ENCODE results near the gene GRM8. TPM values are rescaled to one million over a fixed set of nuclear protein-coding genes. Genes with fewer than 3 reads are reported as not detected.

GRM8 gene
- total RNA-seq, 1 experiment from 2014 or later = 0.40 TPM

GRCh38 chr7:126411032-126411820 is 841.5 kb downstream of the GRM8 start:
- DNase-seq = no peak
- no TSS peak for BruUV-seq (replicated peaks)
- TF ChIP-seq CTCF (IDR thresholded peaks at IDR 0.05; ENCODE audit: unreplicated experiment) = no peak
- peak overlapping the region; percentile 55 for H3K27ac Mint-ChIP-seq (ENCODE audit: unreplicated experiment)
- H3K4me1 Mint-ChIP-seq (ENCODE audit: low read depth, unreplicated experiment) = peaks cover 17% of the 10 kb centered on the region
- peak overlapping the region; percentile 65 for H3K4me3 Mint-ChIP-seq (ENCODE audit: low read depth, unreplicated experiment)
- no peaks in the 10 kb centered on the region for H3K27me3 Mint-ChIP-seq (ENCODE audit: unreplicated experiment)
- intact Hi-C loops (cut with micrococcal nuclease; ENCODE audit: unreplicated experiment) = no loop called here
- no peaks in the 10 kb centered on the region for H3K36me3 Mint-ChIP-seq (ENCODE audit: insufficient read depth, unreplicated experiment)
- CTCF ChIA-PET = no interaction called here
- H3K9me3 Mint-ChIP-seq (ENCODE audit: low read depth, unreplicated experiment) = no peaks in the 10 kb centered on the region

GRCh38 chr7:126403040-126403439 is 849.7 kb downstream of the GRM8 start:
- intact Hi-C loops (cut with micrococcal nuclease; ENCODE audit: unreplicated experiment) = no loop called here
- Mint-ChIP-seq H3K27me3 (ENCODE audit: unreplicated experiment) (no peaks in the 10 kb centered on the region), H3K4me1 (ENCODE audit: low read depth, unreplicated experiment) (no peaks in the 10 kb centered on the region), H3K27ac (ENCODE audit: unreplicated experiment) (no peak overlapping the region), H3K9me3 (ENCODE audit: low read depth, unreplicated experiment) (no peaks in the 10 kb centered on the region), H3K4me3 (ENCODE audit: low read depth, unreplicated experiment) (no peak overlapping the region), H3K36me3 (ENCODE audit: insufficient read depth, unreplicated experiment) (no peaks in the 10 kb centered on the region)
- CTCF ChIA-PET = no interaction called here
- BruUV-seq (replicated peaks) = no TSS peak
- no peak for DNase-seq
- no peak for TF ChIP-seq CTCF (IDR thresholded peaks at IDR 0.05; ENCODE audit: unreplicated experiment)

- Mint-ChIP-seq H3K36me3 (ENCODE audit: insufficient read depth, unreplicated experiment) (no peaks in the 10 kb centered on the region), H3K27ac (ENCODE audit: unreplicated experiment) (no peak overlapping the region), H3K27me3 (ENCODE audit: unreplicated experiment) (no peaks in the 10 kb centered on the region), H3K4me1 (ENCODE audit: low read depth, unreplicated experiment) (no peaks in the 10 kb centered on the region), H3K4me3 (ENCODE audit: low read depth, unreplicated experiment) (no peak overlapping the region), H3K9me3 (ENCODE audit: low read depth, unreplicated experiment) (no peaks in the 10 kb centered on the region)
- CTCF ChIA-PET = no interaction called here
- intact Hi-C loops (cut with micrococcal nuclease; ENCODE audit: unreplicated experiment) = no loop called here
- DNase-seq = no peak
- no peak for TF ChIP-seq CTCF (IDR thresholded peaks at IDR 0.05; ENCODE audit: unreplicated experiment)
- BruUV-seq (replicated peaks) = no TSS peak
Measured at GRCh38 chr7:126401918-126402317, 850.8 kb downstream of the GRM8 start.

GRCh38 chr7:126398851-126399529 is 853.8 kb downstream of the GRM8 start:
- H3K4me1 Mint-ChIP-seq (ENCODE audit: low read depth, unreplicated experiment) = no peaks in the 10 kb centered on the region
- no TSS peak for BruUV-seq (replicated peaks)
- no peak overlapping the region for H3K4me3 Mint-ChIP-seq (ENCODE audit: low read depth, unreplicated experiment)
- CTCF ChIA-PET = no interaction called here
- no peaks in the 10 kb centered on the region for H3K9me3 Mint-ChIP-seq (ENCODE audit: low read depth, unreplicated experiment)
- intact Hi-C loops (cut with micrococcal nuclease; ENCODE audit: unreplicated experiment) = no loop called here
- no peak overlapping the region for H3K27ac Mint-ChIP-seq (ENCODE audit: unreplicated experiment)
- TF ChIP-seq CTCF (IDR thresholded peaks at IDR 0.05; ENCODE audit: unreplicated experiment) = no peak
- no peaks in the 10 kb centered on the region for H3K27me3 Mint-ChIP-seq (ENCODE audit: unreplicated experiment)
- DNase-seq = no peak
- no peaks in the 10 kb centered on the region for H3K36me3 Mint-ChIP-seq (ENCODE audit: insufficient read depth, unreplicated experiment)
